IPS-NIHi7 (cell line): ENCODE results near the gene DLG2.
"Not testable (repeated sequence)": the region's sequence is repeated elsewhere in the genome, so short reads cannot be mapped to it uniquely, and the experiment has no call there.

Source experiments
- DNase-seq: peaks from one replicate; pipeline ENCODE4 v3.0.0; 2012; ENCODE audit warnings: mixed read lengths; ENCODE audit errors: extremely low spot score

Gene DLG2

DNA sequence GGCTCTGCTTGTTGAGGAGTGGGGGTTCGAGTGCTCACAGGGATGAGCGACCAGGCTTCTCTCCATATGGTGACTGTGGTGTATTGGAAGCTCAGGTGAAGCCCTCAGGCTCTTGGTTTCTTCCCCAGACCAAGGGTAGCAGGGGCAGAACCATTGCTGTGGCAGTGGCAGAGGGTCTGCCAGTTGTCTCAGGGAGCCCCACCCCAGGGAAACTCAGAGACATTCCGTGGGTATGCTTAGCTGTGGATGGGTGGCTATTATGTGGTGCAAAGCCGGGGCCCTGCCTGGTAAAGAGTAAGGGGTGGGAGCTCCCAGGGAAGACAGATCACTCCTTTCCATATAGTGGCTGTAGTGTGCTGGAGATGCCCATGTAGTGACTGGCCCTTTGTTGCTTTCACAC lies 167.8 kb downstream of the DLG2 start:
- DNase-seq, result no peak

- no peak for DNase-seq
Measured at GRCh38 chr11:85444479-85444878, 182.7 kb downstream of the DLG2 start.

- DNase-seq, result no peak
Measured at GRCh38 chr11:85440273-85440672, 186.9 kb downstream of the DLG2 start.

GRCh38 chr11:85438328-85438727 lies 188.8 kb downstream of the DLG2 start:
- no peak for DNase-seq

DNA sequence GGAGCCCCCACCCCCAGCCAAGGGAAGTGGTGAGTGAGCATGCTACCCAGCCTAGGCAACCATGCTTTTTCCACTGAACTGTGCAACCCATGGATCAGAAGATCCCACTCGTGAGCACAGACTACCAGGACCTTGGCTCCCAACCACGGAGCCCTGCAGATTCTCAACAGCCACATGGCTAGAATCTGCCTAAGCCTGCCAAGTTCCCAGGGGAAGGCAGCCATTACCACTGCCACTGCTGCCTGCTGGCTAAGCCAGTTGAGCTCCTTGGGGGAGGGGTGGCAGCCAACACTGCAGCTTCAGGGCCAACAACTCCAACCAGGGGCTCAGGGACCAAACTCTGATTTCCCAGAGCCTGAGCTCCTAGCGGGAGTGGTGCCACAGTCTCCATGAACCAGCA lies 195.8 kb downstream of the DLG2 start:
- DNase-seq, result no peak

DNA sequence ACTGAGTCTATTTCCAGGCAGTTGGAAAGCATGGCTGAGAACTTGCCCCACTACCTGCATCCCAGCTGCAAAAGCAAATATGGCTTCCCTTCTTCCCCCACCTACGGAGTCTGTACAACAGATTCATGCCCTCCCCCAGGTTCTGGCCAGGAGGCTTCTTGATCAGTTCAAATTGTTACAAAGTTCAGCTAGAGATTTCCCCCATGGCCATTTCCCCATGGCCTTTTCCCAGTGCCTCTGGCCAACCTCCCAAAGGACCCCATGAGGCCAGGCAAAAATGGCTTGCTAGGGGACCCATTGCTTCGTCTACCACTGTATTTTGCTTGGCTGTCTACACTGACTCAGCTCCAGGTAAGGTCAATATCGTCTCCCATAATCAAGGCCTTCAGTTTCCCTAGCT lies 203.3 kb downstream of the DLG2 start:
- no peak for DNase-seq

DNA sequence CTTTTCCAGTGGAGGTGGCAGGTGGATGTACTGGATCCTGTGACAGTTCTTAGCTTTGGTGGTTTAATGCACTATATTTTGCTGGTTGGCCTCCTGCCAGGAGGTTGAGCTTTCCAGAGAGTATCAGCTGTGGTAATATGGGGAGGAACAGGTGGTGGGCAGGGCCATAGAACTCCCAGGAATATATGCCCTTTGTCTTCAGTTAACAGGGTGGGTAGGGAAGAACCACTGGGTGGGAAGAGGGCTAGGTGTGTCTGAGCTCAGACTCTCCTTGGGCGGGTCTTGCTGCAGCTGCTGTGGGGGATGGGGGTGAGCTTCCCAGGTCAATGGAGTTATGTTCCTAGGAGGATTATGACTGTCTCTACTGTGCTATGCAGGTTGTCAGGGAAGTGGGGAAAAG lies 203.8 kb downstream of the DLG2 start:
- no peak for DNase-seq

DNA sequence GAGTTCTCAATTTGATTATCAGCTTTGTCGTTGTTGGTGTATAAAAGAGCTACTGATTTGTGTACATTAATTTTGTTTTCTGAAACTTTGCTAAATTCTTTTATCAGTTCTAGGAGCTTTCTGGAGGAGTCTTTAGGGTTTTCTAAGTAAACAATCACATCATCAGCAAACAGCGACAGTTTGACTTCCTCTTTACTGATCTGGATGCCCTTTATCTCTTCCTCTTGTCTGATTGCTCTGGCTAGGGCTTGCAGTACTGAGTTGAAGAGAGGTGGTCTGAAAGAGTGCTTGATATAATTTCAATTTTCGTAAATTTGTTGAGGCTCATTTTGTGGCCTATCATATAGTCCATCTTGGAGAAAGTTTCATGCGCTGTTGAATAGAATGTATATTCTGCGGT lies 213.0 kb downstream of the DLG2 start:
- DNase-seq, result no peak

- no peak for DNase-seq
Measured at GRCh38 chr11:85407648-85408047, 219.5 kb downstream of the DLG2 start.

DNA sequence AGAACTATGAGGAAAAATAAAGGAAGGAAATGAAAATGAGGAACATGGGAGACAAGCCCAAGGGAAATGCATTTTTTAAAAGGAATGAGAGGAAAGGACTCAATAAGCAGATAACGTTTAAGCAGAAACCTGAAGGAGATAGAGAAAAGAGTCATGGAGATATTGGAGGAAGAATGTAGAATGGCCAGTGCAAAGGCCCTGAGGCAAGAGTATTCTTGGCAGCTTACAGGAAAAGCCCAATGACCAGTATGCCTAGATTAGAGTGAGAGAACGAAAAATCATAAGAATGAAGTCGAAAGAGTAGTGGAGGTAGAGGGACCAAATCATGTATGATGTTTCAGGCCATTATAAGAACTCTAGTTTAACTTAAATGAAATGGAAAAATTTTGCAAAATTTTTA lies 220.3 kb downstream of the DLG2 start:
- no peak for DNase-seq

GRCh38 chr11:85406316-85406715 lies 220.8 kb downstream of the DLG2 start:
- no peak for DNase-seq

DNA sequence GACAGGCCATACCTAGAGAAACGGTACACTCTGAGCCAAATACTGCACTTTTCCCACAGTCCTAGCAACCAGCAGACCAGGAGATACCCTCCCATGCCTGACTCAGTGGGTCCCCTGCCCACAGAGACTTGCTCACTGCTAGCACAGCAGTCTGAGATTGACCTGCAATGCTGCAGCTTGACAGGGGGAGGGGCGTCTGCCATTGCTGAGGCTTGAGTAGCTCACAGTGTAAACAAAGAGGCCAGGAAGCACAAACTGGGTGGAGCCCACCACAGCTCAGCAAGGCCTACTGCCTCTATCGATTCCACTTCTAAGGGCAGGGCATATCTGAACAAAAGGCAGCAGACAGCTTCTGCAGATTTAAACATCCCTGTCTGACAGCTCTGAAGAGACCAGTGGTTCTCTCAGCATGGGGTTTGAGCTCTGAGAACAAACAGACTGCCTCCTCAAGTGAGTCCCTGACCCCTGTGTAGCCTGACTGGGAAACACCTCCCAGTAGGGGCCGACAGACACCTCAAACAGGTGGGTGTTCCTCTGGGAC lies 231.6 kb downstream of the DLG2 start:
- not testable (repeated sequence) for DNase-seq

DNA sequence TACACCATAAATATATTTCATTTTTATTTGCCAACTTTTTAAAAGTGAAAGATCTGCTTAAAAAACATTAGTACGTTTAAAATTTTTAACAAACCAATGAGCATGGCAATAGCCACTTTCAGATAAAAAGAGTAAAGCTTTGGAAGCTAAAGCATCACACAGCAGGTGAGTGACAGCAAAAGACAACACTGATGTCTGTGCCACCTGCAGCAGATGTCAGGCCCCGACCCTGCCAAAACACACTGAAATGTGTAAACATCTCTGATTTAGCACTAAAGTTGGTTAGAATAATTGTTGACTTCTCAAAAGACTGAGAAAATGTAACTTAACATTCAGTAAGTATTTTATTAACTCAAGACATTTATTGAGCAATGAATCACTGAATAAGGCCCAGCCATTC lies 232.9 kb downstream of the DLG2 start:
- no peak for DNase-seq

- DNase-seq, result no peak
Measured at GRCh38 chr11:85391141-85391540, 236.0 kb downstream of the DLG2 start.

DNA sequence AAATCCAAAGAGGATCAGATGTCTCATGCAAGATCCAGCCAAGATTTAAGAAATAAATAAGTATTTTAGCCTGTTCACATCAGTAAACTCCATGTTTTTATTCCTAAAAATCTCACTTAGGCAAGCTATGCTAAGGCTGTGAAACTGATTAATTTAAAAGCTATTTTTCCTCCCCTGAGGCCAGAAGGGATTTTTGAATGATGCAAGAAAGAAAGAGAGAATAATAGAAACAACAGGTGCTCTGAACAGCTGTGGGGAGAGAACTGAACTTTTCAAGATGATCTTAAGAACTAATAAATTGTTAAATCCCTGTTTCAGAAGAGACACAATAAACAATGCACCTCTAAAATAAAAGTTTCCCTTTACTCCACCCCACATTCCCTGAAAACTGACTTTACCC lies 241.6 kb downstream of the DLG2 start:
- no peak for DNase-seq

GRCh38 chr11:85385111-85385510 lies 242.0 kb downstream of the DLG2 start:
- DNase-seq, result no peak

- no peak for DNase-seq
Measured at GRCh38 chr11:85379066-85379465, 248.1 kb downstream of the DLG2 start.

GRCh38 chr11:85377901-85378300 lies 249.2 kb downstream of the DLG2 start:
- no peak for DNase-seq

DNA sequence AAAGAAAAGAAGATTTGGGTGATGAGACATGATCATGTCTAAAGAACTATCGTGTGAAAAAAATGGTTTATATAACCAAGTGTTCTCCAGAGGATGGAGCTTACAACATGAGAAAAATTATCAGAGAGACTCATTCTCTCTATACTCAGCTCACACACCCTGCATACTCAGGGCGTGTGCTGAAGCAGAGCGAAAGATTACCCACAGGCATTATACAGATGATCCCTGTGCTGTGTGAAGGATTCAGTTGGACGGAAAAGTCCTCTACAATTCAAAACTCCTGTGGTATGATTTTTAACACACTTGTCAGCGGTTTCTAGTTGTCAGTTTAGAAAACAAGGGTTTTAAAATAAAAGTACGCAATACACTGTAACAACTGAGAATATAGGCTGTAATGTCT lies 267.3 kb downstream of the DLG2 start:
- no peak for DNase-seq

DNA sequence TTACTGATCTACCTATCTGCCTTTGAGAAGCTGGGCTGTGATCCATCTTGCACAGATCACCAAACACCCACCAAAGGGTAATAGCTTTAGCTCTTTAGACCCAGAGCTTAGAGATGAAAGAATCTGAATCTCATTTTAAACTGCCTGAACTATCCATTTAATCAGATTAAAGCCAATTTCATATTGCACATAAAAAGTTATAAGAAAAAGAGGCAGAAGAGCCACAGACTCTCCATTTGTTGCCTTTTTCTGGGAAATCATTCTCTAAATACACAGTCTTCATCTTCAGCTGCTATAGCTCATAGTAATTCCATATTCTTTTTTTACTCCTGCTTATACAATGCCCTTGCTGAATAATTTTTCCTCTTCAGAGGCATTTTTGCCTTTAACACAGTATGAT lies 271.2 kb downstream of the DLG2 start:
- DNase-seq, result no peak

DNA sequence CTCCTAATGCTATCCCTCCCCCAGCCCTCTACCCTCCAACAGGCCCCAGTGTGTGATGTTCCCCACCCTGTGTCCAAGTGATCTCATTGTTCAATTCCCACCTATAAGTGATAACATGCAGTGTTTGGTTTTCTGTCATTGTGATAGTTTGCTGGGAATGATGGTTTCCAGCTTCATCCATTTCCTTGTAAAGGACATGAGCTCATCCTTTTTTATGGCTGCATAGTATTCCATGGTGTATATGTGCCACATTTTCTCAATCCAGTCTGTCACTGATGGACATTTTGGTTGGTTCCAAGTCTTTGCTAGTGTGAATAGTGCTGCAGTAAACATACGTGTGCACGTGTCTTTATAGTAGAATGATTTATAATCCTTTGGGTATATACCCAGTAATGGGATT lies 277.6 kb downstream of the DLG2 start:
- not testable (repeated sequence) for DNase-seq

DNA sequence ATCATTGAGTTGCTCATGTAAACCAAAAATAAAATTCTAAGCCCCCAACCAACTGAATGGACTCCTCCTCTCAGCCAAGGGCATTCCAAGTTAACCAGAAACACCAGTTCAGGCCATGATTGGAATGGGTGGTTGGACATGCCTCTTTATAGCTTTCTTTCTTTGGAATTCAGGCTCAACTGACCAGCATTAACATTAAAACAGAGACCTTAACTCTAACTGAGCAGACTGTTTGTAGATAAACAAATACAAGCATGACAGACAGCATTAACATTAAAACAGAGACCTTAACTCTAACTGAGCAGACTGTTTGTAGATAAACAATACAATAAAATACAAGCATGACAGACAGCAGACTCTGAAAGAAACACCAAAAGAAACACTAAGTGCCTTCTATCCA lies 278.2 kb downstream of the DLG2 start:
- DNase-seq, result no peak

GRCh38 chr11:85347291-85347690 lies 279.9 kb downstream of the DLG2 start:
- DNase-seq, result no peak

DNA sequence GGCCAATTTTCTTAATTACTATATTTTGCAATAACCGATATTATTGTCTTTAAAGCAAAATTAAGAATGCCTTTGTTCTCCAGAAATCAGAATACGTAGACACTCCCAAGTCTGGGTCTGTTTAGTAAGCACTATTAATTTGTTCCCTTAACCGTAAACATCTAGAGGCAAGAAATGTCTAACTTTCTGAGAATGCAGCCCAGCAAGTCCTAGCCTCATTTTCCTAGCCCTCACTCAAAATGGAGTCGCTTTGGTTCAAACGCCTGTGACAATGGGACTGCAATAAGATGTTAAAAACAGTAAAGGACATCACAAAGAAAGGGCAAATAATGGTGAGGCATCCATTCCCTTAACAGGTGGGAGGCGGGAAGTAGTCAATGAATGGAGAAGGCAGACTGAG lies 280.7 kb downstream of the DLG2 start:
- no peak for DNase-seq

GRCh38 chr11:85340846-85341245 lies 286.3 kb downstream of the DLG2 start:
- DNase-seq, result not testable (repeated sequence)
